CD4-positive, alpha-beta memory T cell (primary cell): Measurements from ENCODE around the gene YBEY. TPM values are rescaled to one million over a fixed set of nuclear protein-coding genes. Genes with fewer than 3 reads are reported as not detected.

Source experiments
- CTCF ChIA-PET: fragments of 350-600 bp; sonication (Branson Sonifier 250); formaldehyde crosslinking; loops from one replicate; lab custom pipeline; 2021; ENCODE audit warnings: inconsistent platforms; ENCODE audit not compliant: partially characterized antibody; lab: Charles Lee
- POLR2A ChIA-PET: fragments of 350-600 bp; sonication (Branson Sonifier 250); formaldehyde crosslinking; loops from one replicate; lab custom pipeline; 2021; ENCODE audit not compliant: partially characterized antibody; lab: Charles Lee
- DNase-seq, 5 donors: peaks; one replicate each; pipeline versions ENCODE4 v3.0.0 to v3.0.0-alpha.2; 2020 to 2022; ENCODE audit warnings: mixed read lengths in 1 of 5
- H3K27ac ChIP-seq: one replicate; pipeline ENCODE4 v1.7.0; 2013; ENCODE audit warnings: low read depth, low read length
- H3K27me3 ChIP-seq: 2 replicates; pipeline ENCODE4 v1.7.0; 2013; ENCODE audit warnings: mild to moderate bottlenecking, low read length, moderate library complexity; ENCODE audit not compliant: insufficient read depth
- H3K36me3 ChIP-seq: 2 replicates; pipeline ENCODE4 v1.7.0; 2013; ENCODE audit warnings: mild to moderate bottlenecking, low read length, moderate library complexity; ENCODE audit not compliant: insufficient read depth
- H3K4me1 ChIP-seq: 2 replicates; pipeline ENCODE4 v1.7.0; 2013; ENCODE audit warnings: mild to moderate bottlenecking, low read length, moderate library complexity; ENCODE audit not compliant: insufficient read depth
- H3K4me3 ChIP-seq, 2 donors: one replicate each; pipeline ENCODE4 v1.7.0; 2013; ENCODE audit warnings: low read length in 2 of 2, mild to moderate bottlenecking in 1 of 2
- H3K9me3 ChIP-seq, 2 donors: one replicate each; pipeline ENCODE4 v1.7.0; 2013; ENCODE audit warnings: low read length in 2 of 2, control low read depth in 1 of 2; ENCODE audit not compliant: control insufficient read depth in 1 of 2
- H3K27ac Mint-ChIP-seq, 7 donors: one replicate each; pipeline ENCODE4 v1.8.0; 2020 to 2021; ENCODE audit warnings: mixed read lengths in 7 of 7, mild to moderate bottlenecking in 6 of 7, inconsistent platforms in 3 of 7, moderate library complexity in 3 of 7
- H3K27me3 Mint-ChIP-seq, 2 donors: one replicate each; pipeline ENCODE4 v1.8.0; 2020 to 2021; ENCODE audit warnings: mixed read lengths in 2 of 2
- H3K36me3 Mint-ChIP-seq, 2 donors: one replicate each; pipeline ENCODE4 v1.8.0; 2020 to 2021; ENCODE audit warnings: mixed read lengths in 2 of 2, inconsistent platforms in 1 of 2, mild to moderate bottlenecking in 1 of 2
- H3K4me1 Mint-ChIP-seq, 4 donors: one replicate each; pipeline ENCODE4 v1.8.0; 2020 to 2021; ENCODE audit warnings: mixed read lengths in 4 of 4, mild to moderate bottlenecking in 1 of 4
- H3K4me3 Mint-ChIP-seq, 8 donors: one replicate each; pipeline ENCODE4 v1.8.0; 2020 to 2021; ENCODE audit warnings: mixed read lengths in 8 of 8, mild to moderate bottlenecking in 7 of 8, moderate library complexity in 6 of 8, inconsistent platforms in 3 of 8
- H3K9me3 Mint-ChIP-seq, 8 donors: one replicate each; pipeline ENCODE4 v1.8.0; 2020 to 2021; ENCODE audit warnings: mixed read lengths in 8 of 8, mild to moderate bottlenecking in 5 of 8, inconsistent platforms in 3 of 8, moderate library complexity in 1 of 8
- intact Hi-C: fragments of 100-400 bp; cut with micrococcal nuclease; formaldehyde crosslinking; loops from one replicate; pipeline ENCODE4 v1.15.1; 2023
- polyA plus RNA-seq, 2 donors: library from polyadenylated mRNA; unstranded; fragments of 300-500 nt; fragmentation: Illumina TruSeq; gene quantifications; one replicate each; pipeline ENCODE4 v1.2.3, GENCODE V29; 2021
- total RNA-seq, 2 experiments: library from RNA; stranded (reverse); gene quantifications; one replicate each; pipeline ENCODE4 v1.2.3, GENCODE V29; 2021

Gene YBEY
- total and polyA plus RNA-seq, 4 experiments from 2014 or later = 11.5 to 18.9 (median 15.1) TPM

- Mint-ChIP-seq H3K27ac (no peak overlapping the region), H3K27me3 (no peaks in the 10 kb centered on the region)
These were observed 25.4 kb downstream of the YBEY start for GRCh38 chr21:46311568-46311967.

GRCh38 chr21:46312949-46313348, 26.8 kb downstream of the YBEY start:
- Mint-ChIP-seq H3K4me1 (no peaks in the 10 kb centered on the region), H3K4me3 (no peak overlapping the region), H3K27ac (no peak overlapping the region), H3K27me3 (no peaks in the 10 kb centered on the region), H3K9me3 (no peaks in the 10 kb centered on the region), H3K36me3 (no peaks in the 10 kb centered on the region)
- no peak for DNase-seq
- intact Hi-C loops = no loop called here
- ChIA-PET POLR2A (no interaction called here), CTCF (no interaction called here)
- no peaks in the 10 kb centered on the region for H3K9me3 ChIP-seq
- no peaks in the 10 kb centered on the region for H3K27me3 ChIP-seq
- H3K36me3 ChIP-seq = no peaks in the 10 kb centered on the region
- H3K4me3 ChIP-seq = no peak overlapping the region
- no peaks in the 10 kb centered on the region for H3K4me1 ChIP-seq
- H3K27ac ChIP-seq = no peak overlapping the region

More at GRCh38 chr21:46311568-46311967, 25.4 kb downstream of the YBEY start:
- H3K27ac ChIP-seq = no peak overlapping the region
- H3K4me3 ChIP-seq = no peak overlapping the region
- no peak overlapping the region for H3K4me3 Mint-ChIP-seq
- POLR2A ChIA-PET = no interaction called here
- CTCF ChIA-PET = no interaction called here
- H3K9me3 Mint-ChIP-seq = no peaks in the 10 kb centered on the region
- H3K36me3 ChIP-seq = no peaks in the 10 kb centered on the region
- DNase-seq = no peak
- H3K27me3 ChIP-seq = no peaks in the 10 kb centered on the region
- H3K9me3 ChIP-seq = no peaks in the 10 kb centered on the region
- H3K36me3 Mint-ChIP-seq = peaks cover 0 to 2% of the 10 kb centered on the region in 2 donors
- intact Hi-C loops = no loop called here
- H3K4me1 ChIP-seq = no peaks in the 10 kb centered on the region
- H3K4me1 Mint-ChIP-seq = peaks cover 0 to 1% (median 0%) of the 10 kb centered on the region in 4 donors

DNA sequence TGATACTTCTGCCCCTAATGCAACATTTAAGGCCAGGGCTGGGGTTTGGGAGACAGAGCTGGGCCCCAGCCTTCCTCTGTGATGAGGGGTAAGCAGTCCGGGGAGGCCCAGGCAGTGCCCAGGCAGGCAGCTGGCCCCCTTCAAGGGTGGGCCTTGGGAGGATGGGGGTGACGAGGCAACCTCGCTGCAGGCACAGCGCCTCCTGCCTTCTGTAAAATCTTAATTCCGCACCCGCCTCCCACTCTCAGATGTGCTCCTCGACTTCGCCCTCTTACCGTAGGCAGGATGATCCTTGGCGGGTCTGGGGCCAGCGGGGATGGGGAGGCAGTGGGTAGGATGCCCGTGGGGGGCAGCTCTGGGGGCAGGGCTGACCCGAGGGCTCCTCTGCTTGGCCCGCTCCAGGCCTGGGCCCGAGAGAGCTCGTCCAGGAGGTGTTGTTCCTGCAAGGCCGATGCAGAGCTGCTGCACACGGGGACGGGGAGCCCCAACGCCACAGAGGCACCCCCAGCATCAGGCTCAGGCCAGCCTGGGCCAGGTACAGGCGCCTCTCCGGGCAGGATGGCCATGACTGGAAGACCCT, 28.4 kb downstream of the YBEY start:
- H3K36me3 Mint-ChIP-seq = no peaks in the 10 kb centered on the region
- no peaks in the 10 kb centered on the region for H3K36me3 ChIP-seq
- no peak for DNase-seq
- H3K9me3 ChIP-seq = no peaks in the 10 kb centered on the region
- no peak overlapping the region for H3K27ac ChIP-seq
- H3K4me1 ChIP-seq = no peaks in the 10 kb centered on the region
- no peaks in the 10 kb centered on the region for H3K4me1 Mint-ChIP-seq
- H3K27me3 ChIP-seq = no peaks in the 10 kb centered on the region
- H3K27me3 Mint-ChIP-seq = no peaks in the 10 kb centered on the region
- intact Hi-C loops = no loop called here
- ChIA-PET CTCF (no interaction called here), POLR2A (no interaction called here)
- H3K9me3 Mint-ChIP-seq = peaks cover 0 to under 1% (median 0%) of the 10 kb centered on the region in 8 donors
- H3K4me3 Mint-ChIP-seq = no peak overlapping the region
- no peak overlapping the region for H3K4me3 ChIP-seq
- H3K27ac Mint-ChIP-seq = no peak overlapping the region

GRCh38 chr21:46316708-46317324, 30.7 kb downstream of the YBEY start:
- Histone ChIP-seq H3K27me3 (no peaks in the 10 kb centered on the region), H3K36me3 (no peaks in the 10 kb centered on the region), H3K27ac (no peak overlapping the region), H3K4me3 (no peak overlapping the region), H3K9me3 (no peaks in the 10 kb centered on the region), H3K4me1 (peaks cover 6% of the 10 kb centered on the region)
- ChIA-PET CTCF (no interaction called here), POLR2A (no interaction called here)
- Mint-ChIP-seq H3K27me3 (no peaks in the 10 kb centered on the region), H3K4me1 (peaks cover 3 to 10% (median 8%) of the 10 kb centered on the region in 4 donors), H3K27ac (no peak overlapping the region), H3K36me3 (no peaks in the 10 kb centered on the region), H3K9me3 (peaks cover 0 to 1% (median 0%) of the 10 kb centered on the region in 8 donors), H3K4me3 (no peak overlapping the region)
- intact Hi-C loops = no loop called here
- DNase-seq = no peak

GRCh38 chr21:46317710-46318463, 31.7 kb downstream of the YBEY start:
- H3K27me3 ChIP-seq = no peaks in the 10 kb centered on the region
- H3K9me3 Mint-ChIP-seq = peaks cover 0 to 1% (median 0%) of the 10 kb centered on the region in 8 donors
- H3K36me3 Mint-ChIP-seq = no peaks in the 10 kb centered on the region
- no peak overlapping the region for H3K27ac Mint-ChIP-seq
- ChIA-PET POLR2A (no interaction called here), CTCF (no interaction called here)
- peaks cover 16% of the 10 kb centered on the region for H3K4me1 ChIP-seq
- no peaks in the 10 kb centered on the region for H3K36me3 ChIP-seq
- intact Hi-C loops = no loop called here
- H3K27me3 Mint-ChIP-seq = no peaks in the 10 kb centered on the region
- no peak for DNase-seq
- H3K4me3 ChIP-seq = no peak overlapping the region
- H3K9me3 ChIP-seq = no peaks in the 10 kb centered on the region
- no peak overlapping the region for H3K27ac ChIP-seq
- H3K4me3 Mint-ChIP-seq = no peak overlapping the region
- H3K4me1 Mint-ChIP-seq = peaks cover 9 to 21% (median 13%) of the 10 kb centered on the region in 4 donors

- no peak for DNase-seq
- H3K27me3 ChIP-seq = no peaks in the 10 kb centered on the region
- no peaks in the 10 kb centered on the region for H3K27me3 Mint-ChIP-seq
- H3K36me3 ChIP-seq = no peaks in the 10 kb centered on the region
- POLR2A ChIA-PET = no interaction called here
- H3K4me1 ChIP-seq = peaks cover 21% of the 10 kb centered on the region
- no peak overlapping the region for H3K27ac ChIP-seq
- H3K9me3 Mint-ChIP-seq = peaks cover 0 to 1% (median 0%) of the 10 kb centered on the region in 8 donors
- H3K4me3 ChIP-seq = no peak overlapping the region
- no peaks in the 10 kb centered on the region for H3K36me3 Mint-ChIP-seq
- no peak overlapping the region for H3K4me3 Mint-ChIP-seq
- peaks cover 9 to 25% (median 16%) of the 10 kb centered on the region in 4 donors for H3K4me1 Mint-ChIP-seq
- H3K27ac Mint-ChIP-seq = no peak overlapping the region
- CTCF ChIA-PET = no interaction called here
- intact Hi-C loops = no loop called here
- no peaks in the 10 kb centered on the region for H3K9me3 ChIP-seq
These were observed 32.3 kb downstream of the YBEY start for GRCh38 chr21:46318464-46318845.

GRCh38 chr21:46319186-46319585, 33.0 kb downstream of the YBEY start:
- Histone ChIP-seq H3K27ac (no peak overlapping the region), H3K4me1 (peaks cover 21% of the 10 kb centered on the region), H3K27me3 (no peaks in the 10 kb centered on the region), H3K4me3 (no peak overlapping the region), H3K9me3 (no peaks in the 10 kb centered on the region), H3K36me3 (no peaks in the 10 kb centered on the region)
- intact Hi-C loops = no loop called here
- H3K27me3 Mint-ChIP-seq = no peaks in the 10 kb centered on the region
- H3K27ac Mint-ChIP-seq = no peak overlapping the region
- POLR2A ChIA-PET = no interaction called here
- no peak overlapping the region for H3K4me3 Mint-ChIP-seq
- H3K9me3 Mint-ChIP-seq = peaks cover 0 to 2% (median 0%) of the 10 kb centered on the region in 8 donors
- CTCF ChIA-PET = no interaction called here
- DNase-seq = no peak
- H3K36me3 Mint-ChIP-seq = peaks cover 0 to 4% of the 10 kb centered on the region in 2 donors
- peaks cover 9 to 31% (median 16%) of the 10 kb centered on the region in 4 donors for H3K4me1 Mint-ChIP-seq
